T-helper 2 cell (primary cell): Measurements from ENCODE around the gene PLA2G6.

ENCODE experiments used
- DNase-seq, 5 experiments: peaks; one replicate each; pipeline versions ENCODE4 v3.0.0 to v3.0.0-alpha.2; 2012 to 2022

PLA2G6 gene

DNA sequence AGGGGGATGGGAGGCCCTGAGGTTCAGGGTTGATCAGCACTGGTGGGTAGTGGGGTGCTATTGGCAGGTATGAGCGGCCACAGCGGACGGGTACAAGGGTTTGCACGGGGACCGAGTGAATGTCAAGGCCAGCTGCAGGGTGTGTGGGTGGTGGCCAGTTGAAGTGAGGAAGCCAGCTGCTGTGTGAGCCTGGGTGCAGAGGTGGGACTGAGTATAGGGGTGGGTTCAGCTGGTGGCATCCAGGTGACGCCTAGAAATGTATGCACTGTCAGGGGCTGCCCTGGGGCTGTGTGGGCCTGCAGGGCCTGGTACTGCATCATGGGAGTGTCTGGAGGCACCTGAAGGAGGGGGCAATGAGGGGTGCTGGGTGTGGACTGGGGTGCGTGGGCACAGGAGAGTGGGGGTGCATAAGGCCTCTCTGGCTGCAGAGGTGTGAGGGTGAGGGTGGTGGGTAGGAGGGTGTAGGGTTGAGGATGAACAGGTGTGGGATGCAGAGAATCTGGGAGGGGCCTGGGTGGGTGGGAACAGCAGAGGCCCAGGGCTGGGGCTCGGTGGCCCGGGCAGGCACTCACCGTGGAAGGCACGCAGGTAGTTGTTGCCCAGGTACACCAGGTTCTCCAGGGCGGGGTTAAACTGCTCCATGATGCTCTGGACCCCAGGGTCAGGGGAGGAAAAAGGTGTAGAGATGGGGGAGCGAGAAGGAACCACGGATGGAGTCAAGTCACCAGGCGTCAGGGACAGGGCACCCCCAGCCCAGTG lies 72.9 kb downstream of the PLA2G6 start:
- DNase-seq: no peak

- DNase-seq: no peak
Measured at GRCh38 chr22:38107692-38108515, 73.7 kb downstream of the PLA2G6 start.

- no peak for DNase-seq
Measured at GRCh38 chr22:38106814-38107578, 74.6 kb downstream of the PLA2G6 start.

- DNase-seq: no peak
Measured at GRCh38 chr22:38104084-38104483, 77.5 kb downstream of the PLA2G6 start.

DNA sequence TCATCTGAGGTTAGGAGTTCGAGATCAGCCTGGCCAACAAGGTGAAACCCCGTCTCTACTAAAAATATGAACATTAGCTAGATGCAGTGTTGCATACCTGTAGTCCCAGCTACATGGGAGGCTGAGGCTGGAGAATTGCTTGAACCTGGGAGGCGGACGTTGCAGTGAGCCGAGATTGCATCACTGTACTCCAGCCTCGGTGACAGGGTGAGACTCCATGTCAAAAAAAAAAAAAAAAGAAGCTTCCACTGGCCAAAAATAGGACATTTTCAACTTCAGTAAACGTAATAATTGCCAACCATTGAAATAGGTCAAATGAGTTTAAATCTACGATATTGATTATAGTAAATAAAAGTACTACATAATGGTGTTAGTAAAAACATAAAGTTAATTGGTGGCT lies 78.0 kb downstream of the PLA2G6 start:
- DNase-seq: no peak

DNA sequence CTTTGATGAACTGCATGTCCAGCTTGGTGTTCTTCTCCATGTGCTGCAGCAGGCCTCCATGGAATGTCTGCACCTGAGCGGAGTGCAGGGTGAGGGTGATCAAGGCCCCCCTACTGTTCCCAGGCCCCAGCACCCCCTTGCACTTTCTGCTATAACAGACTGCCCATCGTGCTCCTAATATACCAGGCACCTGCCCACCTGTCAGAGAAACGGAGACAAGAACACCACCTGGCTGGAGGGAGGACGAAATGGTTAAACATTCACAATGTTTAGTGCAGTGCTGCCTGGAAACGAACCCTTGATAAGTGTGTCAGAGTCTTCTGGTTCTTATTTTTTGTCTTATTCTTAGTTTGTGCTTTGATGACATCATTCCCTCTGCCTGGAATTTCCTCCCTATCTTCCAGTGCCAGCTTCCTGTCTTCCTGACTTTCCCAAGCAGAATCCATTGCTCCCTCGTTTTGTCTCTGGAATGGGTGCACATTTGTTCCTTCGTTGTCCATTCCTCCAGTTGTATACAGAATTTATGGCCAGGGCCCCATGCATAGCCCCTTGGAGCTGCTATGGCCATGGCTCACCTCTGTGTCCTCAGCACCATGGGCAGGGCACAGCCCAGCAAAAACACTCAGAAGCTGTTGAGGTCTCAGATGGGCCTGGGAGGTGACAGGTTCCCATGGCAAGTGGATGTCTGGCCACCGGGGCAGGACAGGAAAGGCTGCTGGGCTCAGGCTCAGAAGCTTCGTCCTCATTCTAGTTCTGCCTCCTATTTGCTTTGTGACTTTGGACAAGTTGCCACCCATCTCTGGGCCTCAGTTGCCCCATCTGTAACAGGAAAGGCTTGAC lies 83.0 kb downstream of the PLA2G6 start:
- DNase-seq: no peak

GRCh38 chr22:38097557-38098409 lies 83.8 kb downstream of the PLA2G6 start:
- no peak for DNase-seq

- DNase-seq: no peak
Measured at GRCh38 chr22:38097058-38097457, 84.6 kb downstream of the PLA2G6 start.

DNA sequence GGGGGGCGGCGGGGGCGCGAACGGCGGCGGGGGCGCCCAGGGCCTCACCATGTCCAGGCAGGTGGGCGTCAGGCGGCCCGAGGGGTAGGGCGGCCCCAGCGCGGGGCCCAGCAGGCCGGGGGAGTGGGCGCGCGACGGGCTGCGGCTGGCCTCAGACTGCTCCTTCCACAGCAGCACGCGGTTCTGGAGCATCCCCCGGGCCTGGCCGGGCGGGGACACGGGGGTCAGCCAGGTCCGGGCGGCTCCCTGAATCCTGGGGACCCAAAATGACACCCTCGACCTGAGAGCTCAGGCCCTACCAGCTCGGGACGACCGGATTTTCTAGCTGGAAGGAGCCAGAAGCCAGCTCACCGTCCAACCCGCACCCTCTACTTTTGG lies 92.2 kb downstream of the PLA2G6 start:
- DNase-seq: no peak

- DNase-seq: no peak
Measured at GRCh38 chr22:38088629-38089473, 92.8 kb downstream of the PLA2G6 start.

DNA sequence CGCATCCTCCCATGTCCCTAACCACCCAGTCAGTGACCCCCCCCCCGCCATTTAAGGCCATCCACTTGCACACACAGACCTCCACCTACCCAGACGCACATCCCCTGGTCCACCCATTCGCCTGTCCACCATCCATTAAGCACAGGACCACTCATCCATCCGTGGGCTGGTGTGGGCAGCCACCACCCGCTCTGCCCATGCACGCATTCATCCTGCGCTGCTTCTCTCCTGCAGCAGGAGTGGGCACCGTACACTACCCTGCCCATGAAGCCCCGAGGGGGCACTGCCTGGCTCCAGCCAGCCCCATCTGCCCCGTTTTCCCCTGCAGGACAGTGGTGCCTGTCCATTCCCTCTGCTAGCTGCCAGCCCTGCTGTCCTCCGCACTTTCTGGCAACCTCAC lies 93.8 kb downstream of the PLA2G6 start:
- DNase-seq: no peak

DNA sequence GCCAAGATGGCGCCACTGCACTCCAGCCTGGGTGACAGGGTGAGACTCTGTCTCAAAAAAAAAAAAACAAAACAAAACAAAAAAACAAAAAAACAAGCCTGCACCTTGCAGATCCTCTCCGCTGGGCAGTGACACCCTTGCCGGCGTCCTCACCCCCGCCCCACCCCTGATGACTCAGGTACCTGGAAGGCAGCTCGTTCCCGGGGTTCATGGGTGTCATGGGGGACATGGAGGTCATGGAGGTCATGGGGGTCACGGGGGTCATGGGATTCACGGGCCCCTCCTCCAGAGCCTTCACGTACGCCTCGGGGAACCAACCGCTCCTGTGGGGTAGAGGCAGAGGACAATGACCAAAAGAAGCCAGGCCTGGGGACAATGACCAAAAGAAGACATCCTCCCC lies 94.7 kb downstream of the PLA2G6 start:
- no peak for DNase-seq

DNA sequence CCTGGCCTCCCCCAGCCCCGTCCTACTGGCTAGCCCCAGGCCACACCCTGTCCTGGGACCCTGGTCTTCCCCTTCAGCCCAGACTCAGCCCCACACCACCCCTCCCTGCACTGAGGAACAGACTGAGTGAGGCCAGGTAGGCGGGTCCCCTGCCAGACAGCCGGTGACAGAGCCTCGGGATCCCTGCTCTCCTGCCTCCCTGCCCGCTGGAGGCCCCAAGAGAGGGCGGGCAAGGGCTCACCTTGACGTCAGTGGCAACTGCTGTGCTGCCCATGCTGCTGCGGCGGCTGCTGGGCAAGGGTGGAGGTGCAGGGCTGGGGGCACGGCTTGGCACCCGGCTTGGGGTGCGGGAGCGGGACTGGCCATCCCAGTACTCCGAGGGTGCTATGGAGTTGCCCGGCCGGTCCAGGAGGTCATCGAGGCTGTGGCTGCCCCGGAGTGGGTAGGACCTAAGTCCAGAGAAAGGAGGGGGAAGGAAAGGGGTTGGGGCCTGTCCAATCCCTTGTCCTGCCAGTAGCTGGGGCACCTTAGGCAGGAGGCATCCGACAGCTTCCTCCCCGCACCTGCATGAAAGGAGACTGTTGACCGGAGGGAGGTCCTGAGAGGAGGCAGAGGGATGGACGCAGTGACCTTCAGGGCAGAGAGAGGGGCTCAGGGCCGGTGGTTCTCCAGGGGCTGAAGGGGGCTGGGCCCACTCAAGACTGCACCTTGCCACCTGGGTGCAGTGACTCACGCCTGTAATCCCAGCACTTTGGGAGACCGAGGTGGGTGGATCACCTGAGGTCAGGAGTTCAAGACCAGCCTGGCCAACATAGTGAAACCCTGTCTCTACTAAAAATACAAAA lies 95.4 kb downstream of the PLA2G6 start:
- no peak for DNase-seq

GRCh38 chr22:38085501-38085900 lies 96.1 kb downstream of the PLA2G6 start:
- no peak for DNase-seq

GRCh38 chr22:38085056-38085455 lies 96.6 kb downstream of the PLA2G6 start:
- no peak for DNase-seq

DNA sequence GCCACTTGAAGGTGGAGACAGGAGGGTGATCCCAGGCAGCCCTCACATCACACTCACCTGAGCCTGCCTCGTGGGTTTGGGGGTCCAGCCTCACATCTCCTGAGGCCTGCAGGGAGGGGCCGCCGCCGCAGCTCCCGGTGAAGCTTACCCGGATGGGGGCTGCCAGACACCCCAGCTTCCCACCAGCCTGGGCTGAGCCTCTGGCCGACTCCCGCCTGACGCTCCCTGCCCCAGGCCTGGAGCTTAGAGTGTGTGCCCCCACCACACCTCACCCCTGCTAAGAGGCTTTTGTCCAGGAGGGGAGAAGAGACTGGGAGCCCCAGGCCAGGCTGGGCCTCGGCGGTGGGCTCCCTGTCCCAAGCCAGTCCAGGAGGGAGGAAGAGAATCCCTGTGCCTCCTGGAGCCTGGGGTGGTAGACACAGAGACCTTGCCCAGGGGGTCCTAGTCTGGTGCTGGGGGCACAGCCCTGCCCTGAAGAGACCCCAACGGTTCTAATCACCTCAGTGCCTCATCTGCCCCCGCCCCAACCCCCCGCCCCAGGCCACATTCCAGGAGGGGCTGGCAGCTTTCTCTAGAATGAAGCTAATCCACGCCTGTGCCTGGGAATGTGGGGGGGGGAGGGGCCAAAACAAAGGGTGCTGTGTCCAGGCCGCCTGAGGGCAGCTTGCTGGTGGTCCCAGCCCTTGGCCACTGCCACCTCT lies 97.5 kb downstream of the PLA2G6 start, which contains the start of gene SLC16A8:
SLC16A8 (minus strand) TSS at position 254 of the 701 bp plus-strand sequence. CDS start 1,311 bp downstream, outside the sequence.
- no peak for DNase-seq

DNA sequence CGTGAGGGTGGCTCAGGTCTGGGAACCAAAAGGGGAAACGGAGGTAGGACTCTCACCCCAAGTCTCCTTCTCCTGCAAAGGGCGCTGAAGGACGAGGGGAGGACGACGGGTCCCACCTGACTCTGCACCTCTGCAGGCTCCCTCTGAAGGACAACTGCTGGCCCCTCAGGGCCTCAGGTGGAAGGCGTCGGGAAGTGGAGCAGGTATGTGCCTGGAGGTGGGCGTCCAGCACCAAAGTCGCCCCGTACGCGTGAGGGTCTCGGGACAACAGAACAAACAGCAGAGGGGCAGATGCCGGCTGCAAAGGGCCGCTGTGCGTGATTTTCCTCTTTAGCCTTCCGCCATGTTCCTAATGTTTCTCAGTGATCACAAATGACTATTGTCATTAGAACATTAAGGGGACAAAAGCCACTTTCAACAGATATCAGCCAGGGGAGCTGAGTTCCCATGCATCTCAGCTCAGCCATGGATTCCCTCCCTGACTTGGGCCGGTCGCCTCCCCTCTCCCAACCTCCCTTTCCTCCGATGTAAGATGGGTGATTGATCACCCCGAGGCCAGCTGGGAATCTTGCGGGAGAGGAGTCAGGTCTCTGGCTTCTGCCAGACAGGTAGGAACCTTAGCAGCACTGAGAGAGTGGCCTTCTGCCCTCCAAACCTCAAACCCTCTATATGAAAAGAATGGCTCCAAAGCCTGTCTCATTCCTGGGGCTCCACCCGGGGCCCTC lies 98.5 kb downstream of the PLA2G6 start:
- DNase-seq: no peak
